Suprapubic skin (tissue), 4 donors: ENCODE measurements around the gene SUPT20HL2. TPM values are rescaled to one million over a fixed set of nuclear protein-coding genes. Genes with fewer than 3 reads are reported as not detected.

Experiments
- DNase-seq, 2 donors: peaks; one replicate each; pipeline ENCODE4 v3.0.0-alpha.2; 2019; ENCODE audit warnings: low spot score in 2 of 2
- H3K27ac ChIP-seq: fragments of 200-600 bp; sonication (generic); one replicate; pipeline ENCODE4 v1.5.1; 2019
- H3K27me3 ChIP-seq: fragments of 200-600 bp; sonication (generic); one replicate; pipeline ENCODE4 v1.5.1; 2019
- H3K36me3 ChIP-seq: fragments of 200-600 bp; sonication (generic); one replicate; pipeline ENCODE4 v1.5.1; 2019
- H3K4me1 ChIP-seq: fragments of 200-600 bp; sonication (generic); one replicate; pipeline ENCODE4 v1.5.1; 2019
- H3K4me3 ChIP-seq: fragments of 200-600 bp; sonication (generic); one replicate; pipeline ENCODE4 v1.5.1; 2019; ENCODE audit warnings: mild to moderate bottlenecking
- H3K9me3 ChIP-seq: fragments of 200-600 bp; sonication (generic); one replicate; pipeline ENCODE4 v1.5.1; 2019
- EP300 ChIP-seq: sonication (generic); formaldehyde crosslinking; IDR thresholded peaks from one replicate; pipeline ENCODE4 v1.6.1; 2017; ENCODE audit warnings: antibody characterized with exemption
- POLR2A ChIP-seq, 2 donors: fragments of 450-650 bp; IDR thresholded peaks; one replicate each; pipeline ENCODE4 v1.6.1; 2017; ENCODE audit warnings: antibody characterized with exemption in 2 of 2, mild to moderate bottlenecking in 2 of 2, moderate library complexity in 2 of 2
- POLR2AphosphoS5 ChIP-seq, 3 donors: sonication (generic); formaldehyde crosslinking; IDR thresholded peaks; one replicate each; pipeline ENCODE4 v1.6.1; 2017; ENCODE audit warnings: antibody characterized with exemption in 3 of 3
- WGBS: methylation state at CpG from one replicate; pipeline ENCODE4 v1.1.5; 2018; 5-methylcytosine and 5-hydroxymethylcytosine counted together
- total RNA-seq, 4 donors: library from RNA; depleted of rRNA; stranded (reverse); fragments of >200 nt; gene quantifications; one replicate each; pipeline ENCODE4 v1.1.0, GENCODE V29; 2016
- TF ChIP-seq, protein P1 (sequence below), 2 donors: fragments of 200-600 bp in 1 of 2; fragments of 450-650 bp in 1 of 2; sonication (generic) in 1 of 2; IDR thresholded peaks; one replicate each; pipeline ENCODE4 v1.5.1; 2016 to 2019; ENCODE audit warnings: antibody characterized with exemption in 2 of 2, mild to moderate bottlenecking in 1 of 2, moderate library complexity in 1 of 2

SUPT20HL2 gene
- total RNA-seq, 4 donors from 2014 or later: not detected

DNA sequence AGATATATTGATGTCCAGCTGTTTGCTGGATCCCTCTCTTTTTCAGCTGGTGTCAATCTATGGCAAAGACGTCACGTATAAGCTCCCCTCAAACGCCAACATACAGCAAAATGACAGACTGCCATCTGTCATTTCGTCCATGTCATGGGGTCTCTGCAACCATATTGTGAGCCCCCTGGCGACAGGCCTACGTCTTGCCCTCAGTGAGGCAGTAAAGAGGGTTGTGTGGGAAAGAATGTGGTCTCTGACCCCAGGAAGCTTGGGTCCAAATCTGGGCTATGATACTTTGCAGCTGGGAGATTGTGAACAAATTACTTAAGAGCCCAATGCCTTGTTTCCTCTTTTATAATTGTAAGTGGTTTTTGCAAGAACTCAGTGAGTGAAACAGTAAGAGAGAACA is 7.4 kb downstream of the SUPT20HL2 start:
- DNase-seq: no peak
- Histone ChIP-seq H3K9me3 (no peaks in the 10 kb centered on the region), H3K4me1 (no peaks in the 10 kb centered on the region), H3K27me3 (no peaks in the 10 kb centered on the region), H3K4me3 (no peak overlapping the region), H3K27ac (no peak overlapping the region), H3K36me3 (no peaks in the 10 kb centered on the region)
- no peak for TF ChIP-seq EP300
- TF ChIP-seq, protein P1, sequence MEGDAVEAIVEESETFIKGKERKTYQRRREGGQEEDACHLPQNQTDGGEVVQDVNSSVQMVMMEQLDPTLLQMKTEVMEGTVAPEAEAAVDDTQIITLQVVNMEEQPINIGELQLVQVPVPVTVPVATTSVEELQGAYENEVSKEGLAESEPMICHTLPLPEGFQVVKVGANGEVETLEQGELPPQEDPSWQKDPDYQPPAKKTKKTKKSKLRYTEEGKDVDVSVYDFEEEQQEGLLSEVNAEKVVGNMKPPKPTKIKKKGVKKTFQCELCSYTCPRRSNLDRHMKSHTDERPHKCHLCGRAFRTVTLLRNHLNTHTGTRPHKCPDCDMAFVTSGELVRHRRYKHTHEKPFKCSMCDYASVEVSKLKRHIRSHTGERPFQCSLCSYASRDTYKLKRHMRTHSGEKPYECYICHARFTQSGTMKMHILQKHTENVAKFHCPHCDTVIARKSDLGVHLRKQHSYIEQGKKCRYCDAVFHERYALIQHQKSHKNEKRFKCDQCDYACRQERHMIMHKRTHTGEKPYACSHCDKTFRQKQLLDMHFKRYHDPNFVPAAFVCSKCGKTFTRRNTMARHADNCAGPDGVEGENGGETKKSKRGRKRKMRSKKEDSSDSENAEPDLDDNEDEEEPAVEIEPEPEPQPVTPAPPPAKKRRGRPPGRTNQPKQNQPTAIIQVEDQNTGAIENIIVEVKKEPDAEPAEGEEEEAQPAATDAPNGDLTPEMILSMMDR (IDR thresholded peaks at IDR 0.05): no peak
- no peak for TF ChIP-seq POLR2AphosphoS5 (IDR thresholded peaks at IDR 0.05)
- no peak for TF ChIP-seq POLR2A (IDR thresholded peaks at IDR 0.05)
- WGBS: 53% methylated on average over 6 of the region's 6 CpGs

GRCh38 chrX:24305905-24306304 is 8.0 kb downstream of the SUPT20HL2 start:
- Histone ChIP-seq H3K4me3 (no peak overlapping the region), H3K27ac (no peak overlapping the region), H3K27me3 (no peaks in the 10 kb centered on the region), H3K9me3 (no peaks in the 10 kb centered on the region), H3K36me3 (no peaks in the 10 kb centered on the region), H3K4me1 (no peaks in the 10 kb centered on the region)
- no peak for DNase-seq
- 81% methylated on average over 7 of the region's 7 CpGs for WGBS
- no peak for TF ChIP-seq EP300
- TF ChIP-seq POLR2AphosphoS5 (IDR thresholded peaks at IDR 0.05): no peak
- TF ChIP-seq POLR2A (IDR thresholded peaks at IDR 0.05): no peak
- TF ChIP-seq, protein P1 (IDR thresholded peaks at IDR 0.05): no peak

- TF ChIP-seq, protein P1 (IDR thresholded peaks at IDR 0.05): no peak
- TF ChIP-seq POLR2A (IDR thresholded peaks at IDR 0.05) (no peak), EP300 (no peak)
- Histone ChIP-seq H3K27ac (no peak overlapping the region), H3K36me3 (no peaks in the 10 kb centered on the region), H3K27me3 (no peaks in the 10 kb centered on the region), H3K9me3 (no peaks in the 10 kb centered on the region), H3K4me3 (no peak overlapping the region), H3K4me1 (no peaks in the 10 kb centered on the region)
- no peak for DNase-seq
- WGBS: 68% methylated on average over 2 of the region's 2 CpGs
Observed at GRCh38 chrX:24301806-24302205, 12.1 kb downstream of the SUPT20HL2 start.

- H3K27ac ChIP-seq: no peak overlapping the region
- H3K9me3 ChIP-seq: no peaks in the 10 kb centered on the region
- no peak overlapping the region for H3K4me3 ChIP-seq
- DNase-seq: no peak
- H3K4me1 ChIP-seq: no peaks in the 10 kb centered on the region
- WGBS: 50% methylated on average over 1 of the region's 1 CpG
- no peaks in the 10 kb centered on the region for H3K36me3 ChIP-seq
- TF ChIP-seq POLR2AphosphoS5 (IDR thresholded peaks at IDR 0.05): no peak
- TF ChIP-seq, protein P1 (IDR thresholded peaks at IDR 0.05): no peak
- TF ChIP-seq EP300: no peak
- no peak for TF ChIP-seq POLR2A (IDR thresholded peaks at IDR 0.05)
- H3K27me3 ChIP-seq: no peaks in the 10 kb centered on the region
Observed at GRCh38 chrX:24301060-24301459, 12.8 kb downstream of the SUPT20HL2 start.

DNA sequence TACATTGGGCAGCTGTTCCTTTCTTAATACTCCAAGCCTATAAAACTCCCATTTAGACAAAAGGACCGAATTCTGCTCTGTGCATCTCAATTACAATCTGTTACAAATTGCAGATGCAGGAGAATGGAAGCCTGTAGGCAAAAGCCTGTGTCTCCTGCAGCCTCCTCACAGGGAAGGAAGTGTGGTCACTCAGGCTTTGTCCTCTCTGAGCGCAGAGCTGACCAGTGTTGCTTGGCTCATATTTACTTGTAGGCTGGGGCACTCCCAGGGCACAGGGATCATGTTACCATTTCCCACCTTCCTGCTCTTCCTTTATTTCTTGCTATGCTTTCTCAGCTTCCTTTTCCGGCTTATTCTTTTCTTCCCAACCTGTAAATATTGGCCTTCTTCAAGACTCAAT is 15.7 kb downstream of the SUPT20HL2 start:
- DNase-seq: no peak
- Histone ChIP-seq H3K4me1 (no peaks in the 10 kb centered on the region), H3K27me3 (no peaks in the 10 kb centered on the region), H3K4me3 (no peak overlapping the region), H3K27ac (no peak overlapping the region), H3K36me3 (no peaks in the 10 kb centered on the region), H3K9me3 (no peaks in the 10 kb centered on the region)
- TF ChIP-seq EP300 (no peak), POLR2A (IDR thresholded peaks at IDR 0.05) (no peak), POLR2AphosphoS5 (IDR thresholded peaks at IDR 0.05) (no peak)
- TF ChIP-seq, protein P1 (IDR thresholded peaks at IDR 0.05): no peak
- WGBS: 57% methylated on average over 3 of the region's 3 CpGs
